Keratinocyte (primary cell): ENCODE data around the gene CABP2. TPM values are rescaled to one million over a fixed set of nuclear protein-coding genes. Genes with fewer than 3 reads are reported as not detected.
A peak's percentile ranks its signal among the peaks of the same experiment; 100 is the strongest.
"Not testable (repeated sequence)": the region's sequence is repeated elsewhere in the genome, so short reads cannot be mapped to it uniquely, and the experiment has no call there.

Experiments used
- DNase-seq: peaks from one replicate; pipeline ENCODE4 v3.0.0-alpha.2; 2011; ENCODE audit warnings: low read depth, missing footprints, low spot score
- FAIRE-seq: peaks from 2 replicates; lab custom pipeline; 2011; peaks lifted over from hg19 to GRCh38; lab: Jason Lieb, UNC
- H2AFZ ChIP-seq: 2 replicates; pipeline ENCODE4 v1.6.0; 2012; ENCODE audit warnings: low read length, control low read depth, inconsistent platforms; ENCODE audit not compliant: control insufficient read depth
- H3K27ac ChIP-seq: 2 replicates; pipeline ENCODE4 v1.5.1; 2011; ENCODE audit warnings: low read length; ENCODE audit not compliant: control insufficient read depth, insufficient read depth
- H3K27me3 ChIP-seq: 3 replicates; pipeline ENCODE4 v1.6.0; 2011; ENCODE audit warnings: low read length; ENCODE audit not compliant: control insufficient read depth, insufficient read depth; ENCODE audit errors: extremely low read depth
- H3K36me3 ChIP-seq, 2 experiments: 2 replicates in 1 of 2; 3 replicates in 1 of 2; pipeline ENCODE4 v1.5.1; 2011; ENCODE audit warnings: low read length in 2 of 2, mild to moderate bottlenecking in 1 of 2; ENCODE audit not compliant: control insufficient read depth in 2 of 2, insufficient read depth in 2 of 2; ENCODE audit errors: extremely low read depth in 1 of 2
- H3K4me1 ChIP-seq: 3 replicates; pipeline ENCODE4 v1.5.1; 2011; ENCODE audit warnings: low read length; ENCODE audit not compliant: control insufficient read depth, insufficient read depth; ENCODE audit errors: extremely low read depth
- H3K4me2 ChIP-seq: 3 replicates; pipeline ENCODE4 v1.6.0; 2011; ENCODE audit warnings: low read depth, low read length; ENCODE audit not compliant: control insufficient read depth, insufficient read depth; ENCODE audit errors: extremely low read depth
- H3K4me3 ChIP-seq, 3 experiments: fragments of 200-600 bp in 1 of 3; sonication (generic) in 1 of 3; 2 replicates in 2 of 3; 3 replicates in 1 of 3; pipeline ENCODE4 v1.5.1; 2011 to 2016; ENCODE audit warnings: low read length in 3 of 3, mild to moderate bottlenecking in 3 of 3, control low read depth in 2 of 3, inconsistent platforms in 1 of 3, low read depth in 1 of 3, mixed read lengths in 1 of 3, mixed run types in 1 of 3, moderate library complexity in 1 of 3; ENCODE audit not compliant: control insufficient read depth in 2 of 3, insufficient read depth in 2 of 3; ENCODE audit errors: extremely low read depth in 1 of 3
- H3K79me2 ChIP-seq: 2 replicates; pipeline ENCODE4 v1.6.0; 2012; ENCODE audit warnings: low read length; ENCODE audit not compliant: control insufficient read depth, insufficient read depth
- H3K9ac ChIP-seq: 3 replicates; pipeline ENCODE4 v1.6.0; 2011; ENCODE audit warnings: low read length; ENCODE audit not compliant: control insufficient read depth, insufficient read depth; ENCODE audit errors: extremely low read depth
- H3K9me1 ChIP-seq: 3 replicates; pipeline ENCODE4 v1.6.0; 2011; ENCODE audit warnings: low read length; ENCODE audit not compliant: control insufficient read depth, insufficient read depth; ENCODE audit errors: extremely low read depth
- H3K9me3 ChIP-seq: 2 replicates; pipeline ENCODE4 v1.5.1; 2012; ENCODE audit warnings: low read depth, low read length; ENCODE audit not compliant: control insufficient read depth
- H4K20me1 ChIP-seq: 3 replicates; pipeline ENCODE4 v1.6.0; 2011; ENCODE audit warnings: low read length; ENCODE audit not compliant: control insufficient read depth, insufficient read depth; ENCODE audit errors: extremely low read depth
- CTCF ChIP-seq, 3 experiments: IDR thresholded peaks in 1 of 3; conservative IDR thresholded peaks in 1 of 3; optimal IDR thresholded peaks in 1 of 3; 2 replicates in 2 of 3; 3 replicates in 1 of 3; pipeline versions ENCODE3 to v1.5.1; 2011; ENCODE audit warnings: low read length in 3 of 3, mild to moderate bottlenecking in 3 of 3, moderate library complexity in 2 of 3, control low read depth in 1 of 3, inconsistent platforms in 1 of 3; ENCODE audit not compliant: insufficient read depth in 2 of 3; ENCODE audit errors: extremely low read depth in 1 of 3
- EZH2 ChIP-seq: IDR thresholded peaks from one replicate; pipeline ENCODE4 v1.6.1; 2012; ENCODE audit warnings: inconsistent platforms, mild to moderate bottlenecking, low read length, moderate library complexity
- dilution Hi-C: fragments of 300-500 bp; cut with MboI; formaldehyde crosslinking; loops from one replicate; pipeline ENCODE4 v1.7.0; 2020; ENCODE audit warnings: low sequenced_read_pairs; ENCODE audit not compliant: extremely low pct_ligation_motif_present
- polyA plus RNA-seq, 5 experiments: library from polyadenylated mRNA; depleted of rRNA in 3 of 5; stranded (reverse) in 3 of 5; stranded (forward) in 1 of 5; unstranded in 1 of 5; fragments of >200 nt; gene quantifications; 1 replicate in 1 of 5; 2 replicates in 3 of 5; 3 replicates in 1 of 5; pipeline versions ENCODE4 v1.2.1 to v1.2.3, GENCODE V29; 2011 to 2012; ENCODE audit warnings: missing spikeins in 2 of 5, low read depth in 1 of 5, low replicate concordance in 1 of 5

The CABP2 gene
- polyA plus RNA-seq, 1 donor (not counting 4 experiments of a cell fraction or from before 2014, with no cell fraction given) = not detected

DNA sequence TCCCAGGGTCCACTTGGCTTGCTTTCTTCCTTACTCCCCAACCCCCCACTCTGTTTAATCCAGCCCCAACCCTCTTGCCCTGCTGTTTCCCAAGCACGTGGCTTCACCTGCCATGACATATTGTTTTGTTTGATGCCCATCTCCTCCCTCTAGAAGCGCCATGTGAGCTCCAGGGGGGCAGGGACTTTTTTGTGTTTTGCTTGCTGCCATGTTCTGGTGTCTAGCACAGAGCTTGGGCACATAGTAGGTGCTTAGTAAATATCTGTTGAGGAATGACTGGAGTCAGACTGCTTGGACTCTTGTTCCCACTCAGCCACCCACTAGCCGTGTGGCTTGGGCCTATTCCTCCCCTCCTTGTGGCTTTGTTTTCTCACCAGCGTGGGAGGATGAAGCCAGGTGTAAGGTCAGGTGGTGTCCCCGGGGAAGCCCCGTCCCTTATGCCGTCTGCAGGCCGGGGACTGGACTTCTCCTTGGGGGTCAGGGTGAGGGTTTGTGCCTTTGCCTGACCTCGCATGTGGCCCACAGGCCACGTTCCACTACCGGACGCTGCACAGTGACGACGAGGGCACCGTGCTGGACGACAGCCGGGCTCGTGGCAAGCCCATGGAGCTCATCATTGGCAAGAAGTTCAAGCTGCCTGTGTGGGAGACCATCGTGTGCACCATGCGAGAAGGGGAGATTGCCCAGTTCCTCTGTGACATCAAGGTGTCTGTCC lies 36.6 kb downstream of the CABP2 start:
- H3K27ac ChIP-seq = no peak overlapping the region
- no peaks in the 10 kb centered on the region for H3K9me1 ChIP-seq
- H3K79me2 ChIP-seq = peaks cover 4% of the 10 kb centered on the region
- no peak for TF ChIP-seq CTCF (optimal IDR thresholded peaks at IDR 0.05 in 1 of 3, IDR thresholded peaks at IDR 0.05 in 1 of 3, conservative IDR thresholded peaks at IDR 0.05 in 1 of 3; ENCODE audit: extremely low read depth in 1 of 3, insufficient read depth in 2 of 3, low read length in 3 of 3)
- TF ChIP-seq EZH2 = no peak
- no peak overlapping the region for H3K4me2 ChIP-seq
- no peaks in the 10 kb centered on the region for H4K20me1 ChIP-seq
- H3K36me3 ChIP-seq = peaks cover 10 to 20% of the 10 kb centered on the region in 2 experiments
- no peak overlapping the region for H3K4me3 ChIP-seq
- H3K9me3 ChIP-seq = no peaks in the 10 kb centered on the region
- H3K4me1 ChIP-seq = peaks cover 13% of the 10 kb centered on the region
- no peaks in the 10 kb centered on the region for H3K27me3 ChIP-seq
- FAIRE-seq = no peak
- dilution Hi-C loops = no loop called here
- H2AFZ ChIP-seq = no peak overlapping the region
- no peak overlapping the region for H3K9ac ChIP-seq
- DNase-seq = no peak

DNA sequence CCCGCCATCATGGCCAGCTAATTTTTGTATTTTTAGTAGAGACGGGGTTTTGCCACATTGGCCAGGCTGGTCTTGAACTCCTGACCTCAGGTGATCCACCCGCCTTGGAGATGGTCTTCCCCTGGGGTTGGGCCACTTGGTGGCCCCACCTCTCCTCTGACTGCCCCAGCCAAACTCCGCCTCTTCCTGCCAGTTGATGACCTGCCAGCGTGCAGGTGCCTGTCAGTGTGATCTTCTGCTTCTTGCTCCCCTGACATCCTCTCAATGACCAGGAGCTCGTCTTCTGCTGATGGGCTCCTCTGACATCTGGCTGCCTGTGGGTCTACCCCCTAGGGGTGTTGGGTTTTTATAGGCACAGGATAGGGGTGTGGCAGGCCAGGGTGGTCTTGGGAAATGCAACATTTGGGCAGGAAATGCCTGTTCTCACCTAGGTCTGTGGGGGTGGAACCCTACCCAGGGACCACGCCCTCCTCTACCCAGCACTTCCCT lies 37.3 kb downstream of the CABP2 start:
- H3K79me2 ChIP-seq, H3K27me3 ChIP-seq, FAIRE-seq, H3K4me3 ChIP-seq, H4K20me1 ChIP-seq, dilution Hi-C loops, H3K9ac ChIP-seq, H3K9me1 ChIP-seq, H3K27ac ChIP-seq, DNase-seq, H2AFZ ChIP-seq, H3K9me3 ChIP-seq: not testable (repeated sequence)
- peaks cover 10 to 17% of the 10 kb centered on the region in 2 experiments for H3K36me3 ChIP-seq
- H3K4me2 ChIP-seq = peak overlapping the region; percentile 5
- H3K4me1 ChIP-seq = peaks cover 13% of the 10 kb centered on the region
